Muscle layer of colon (tissue), 2 donors: ENCODE results near the gene PLEKHB2.
"Not testable (repeated sequence)": the region's sequence is repeated elsewhere in the genome, so short reads cannot be mapped to it uniquely, and the experiment has no call there.

Experiments
- H3K27ac ChIP-seq: one replicate; pipeline ENCODE4 v1.7.0; 2013; ENCODE audit warnings: low read depth, mild to moderate bottlenecking, low read length, moderate library complexity
- H3K27me3 ChIP-seq, 2 donors: one replicate each; pipeline ENCODE4 v1.7.0; 2013; ENCODE audit warnings: low read length in 2 of 2, mild to moderate bottlenecking in 2 of 2; ENCODE audit not compliant: insufficient read depth in 2 of 2, control insufficient read depth in 1 of 2
- H3K36me3 ChIP-seq: one replicate; pipeline ENCODE4 v1.7.0; 2013; ENCODE audit warnings: mild to moderate bottlenecking, low read length; ENCODE audit not compliant: insufficient read depth
- H3K4me1 ChIP-seq: one replicate; pipeline ENCODE4 v1.7.0; 2013; ENCODE audit warnings: mild to moderate bottlenecking, low read length; ENCODE audit not compliant: insufficient read depth
- H3K4me3 ChIP-seq, 2 donors: one replicate each; pipeline ENCODE4 v1.7.0; 2013; ENCODE audit warnings: low read length in 2 of 2, low read depth in 1 of 2, mild to moderate bottlenecking in 1 of 2, moderate library complexity in 1 of 2
- H3K9ac ChIP-seq: one replicate; pipeline ENCODE4 v1.7.0; 2013; ENCODE audit warnings: low read length
- H3K9me3 ChIP-seq: one replicate; pipeline ENCODE4 v1.7.0; 2013; ENCODE audit warnings: mild to moderate bottlenecking, low read length
- donor health status: abdominal sarcoma.
- donor health status: Adenocarcinoma of cecum.

The PLEKHB2 gene, protein sequence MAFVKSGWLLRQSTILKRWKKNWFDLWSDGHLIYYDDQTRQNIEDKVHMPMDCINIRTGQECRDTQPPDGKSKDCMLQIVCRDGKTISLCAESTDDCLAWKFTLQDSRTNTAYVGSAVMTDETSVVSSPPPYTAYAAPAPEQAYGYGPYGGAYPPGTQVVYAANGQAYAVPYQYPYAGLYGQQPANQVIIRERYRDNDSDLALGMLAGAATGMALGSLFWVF

DNA sequence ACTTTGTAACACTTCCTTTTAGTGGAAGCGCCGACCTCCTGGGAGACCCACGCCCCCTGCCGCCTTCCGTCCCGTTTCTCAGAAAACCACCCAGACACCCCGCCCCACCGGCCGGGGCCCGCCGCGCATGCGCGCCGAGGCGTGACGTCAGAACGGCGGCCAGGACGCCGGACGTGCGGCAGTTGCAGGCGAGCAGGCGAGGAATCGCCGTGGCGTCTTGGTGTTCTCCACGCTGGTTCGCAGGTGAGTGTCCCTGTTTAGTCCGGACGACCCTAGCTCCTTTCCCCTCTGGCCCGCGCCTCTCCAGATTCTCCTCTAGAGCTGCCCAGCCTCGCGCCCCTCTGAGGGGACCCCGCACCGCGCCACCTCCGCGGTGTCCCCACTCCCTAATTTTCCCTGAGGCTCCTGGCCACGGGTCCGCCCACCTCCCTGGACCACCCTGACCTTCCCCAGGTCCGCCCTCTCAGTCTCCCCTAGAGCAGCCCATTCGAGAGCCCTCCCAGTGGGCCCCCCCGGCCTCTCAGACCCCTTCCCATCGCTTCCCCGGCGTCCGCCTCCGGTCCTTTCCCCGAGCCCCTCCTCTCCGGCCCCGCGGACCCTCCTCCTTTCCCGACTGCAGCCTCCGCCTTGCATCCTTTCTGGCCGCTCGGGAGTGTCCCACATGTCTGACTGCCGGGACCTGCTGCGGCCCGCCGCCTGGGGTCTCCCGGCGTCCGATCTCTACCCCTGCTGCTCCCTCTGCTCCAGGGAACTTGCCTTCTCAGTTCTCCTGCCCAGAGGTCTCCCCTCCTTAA is at the start of gene PLEKHB2:
Gene PLEKHB2 (plus strand): TSS at position 181 of the 794 bp plus-strand sequence. CDS start 15,606 bp downstream, outside the sequence.
- Histone ChIP-seq H3K9ac (peak within 1 kb of the TSS; percentile 76), H3K9me3 (no peaks in the 10 kb centered on the region), H3K36me3 (no peaks in the 10 kb centered on the region), H3K27ac (peak within 1 kb of the TSS; percentile 94), H3K4me3 (peak within 1 kb of the TSS; percentile 87 to 88), H3K27me3 (no peaks in the 10 kb centered on the region), H3K4me1 (peaks cover 23% of the 10 kb centered on the region)

- Histone ChIP-seq H3K27ac (no peak overlapping the region), H3K4me1 (peaks cover 20% of the 10 kb centered on the region), H3K9ac (no peak overlapping the region), H3K9me3 (no peaks in the 10 kb centered on the region), H3K27me3 (no peaks in the 10 kb centered on the region), H3K36me3 (peaks cover 40% of the 10 kb centered on the region), H3K4me3 (no peak overlapping the region)
Measured at GRCh38 chr2:131056204-131056931, 48.8 kb upstream of the PLEKHB2 start.

GRCh38 chr2:131056932-131057287 is 48.2 kb upstream of the PLEKHB2 start:
- H3K4me1 ChIP-seq = peaks cover 26% of the 10 kb centered on the region
- no peak overlapping the region for H3K4me3 ChIP-seq
- H3K36me3 ChIP-seq = peaks cover 34% of the 10 kb centered on the region
- H3K27ac ChIP-seq = no peak overlapping the region
- H3K27me3 ChIP-seq = no peaks in the 10 kb centered on the region
- H3K9me3 ChIP-seq = no peaks in the 10 kb centered on the region
- H3K9ac ChIP-seq = no peak overlapping the region

DNA sequence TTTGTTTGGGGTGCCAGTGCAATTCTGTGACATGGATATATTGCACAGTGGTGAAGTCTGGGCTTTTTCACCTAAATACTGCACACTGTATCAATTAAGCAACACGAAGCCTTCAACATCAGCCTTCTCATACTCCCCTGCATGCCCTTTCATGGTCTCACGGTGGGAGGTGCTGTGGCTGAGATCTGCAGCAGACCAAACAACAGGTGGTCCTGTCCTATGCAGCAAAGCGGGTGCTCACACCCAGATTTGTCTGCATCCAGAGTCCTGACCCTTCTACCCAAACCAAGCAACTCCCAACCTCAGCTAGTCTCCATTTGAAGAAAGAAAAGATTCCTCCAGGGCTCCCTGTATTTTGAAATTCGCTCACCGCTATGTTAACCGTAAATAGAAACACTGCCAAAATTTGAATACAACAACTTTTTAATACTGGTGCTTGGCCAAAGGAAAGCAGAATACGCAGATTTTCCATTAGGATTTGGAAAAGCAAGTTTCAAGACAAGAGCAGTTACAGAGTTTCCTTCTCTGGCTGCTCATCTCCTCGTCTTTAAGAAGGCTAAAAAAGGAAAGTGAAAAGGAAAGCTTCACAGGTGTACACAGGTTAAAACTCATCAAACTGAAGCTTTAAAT is 46.8 kb upstream of the PLEKHB2 start:
- peaks cover 20% of the 10 kb centered on the region for H3K36me3 ChIP-seq
- no peak overlapping the region for H3K4me3 ChIP-seq
- no peak overlapping the region for H3K27ac ChIP-seq
- H3K27me3 ChIP-seq = no peaks in the 10 kb centered on the region
- H3K9ac ChIP-seq = no peak overlapping the region
- peaks cover 28% of the 10 kb centered on the region for H3K4me1 ChIP-seq
- H3K9me3 ChIP-seq = no peaks in the 10 kb centered on the region

DNA sequence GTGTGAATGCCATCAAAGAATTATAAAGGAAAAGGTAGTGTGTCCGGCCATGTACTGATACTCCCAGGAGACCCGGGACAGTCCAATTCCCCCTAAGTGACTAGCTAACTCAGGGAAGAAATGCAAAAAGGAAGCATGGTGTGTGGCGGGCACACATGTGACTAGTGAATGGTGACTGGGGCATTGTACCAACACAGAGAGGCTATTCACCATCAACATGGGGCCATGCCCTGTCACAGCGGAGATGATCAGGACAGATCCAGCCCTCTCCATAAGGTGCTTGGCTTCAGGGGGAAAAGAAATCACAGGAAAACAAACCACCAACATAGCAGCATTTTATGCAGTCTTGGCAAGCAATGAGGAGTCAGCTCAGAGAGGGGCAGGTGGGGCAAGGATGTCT is 46.2 kb upstream of the PLEKHB2 start:
- no peak overlapping the region for H3K4me3 ChIP-seq
- no peak overlapping the region for H3K9ac ChIP-seq
- H3K36me3 ChIP-seq = peaks cover 16% of the 10 kb centered on the region
- peaks cover 28% of the 10 kb centered on the region for H3K4me1 ChIP-seq
- H3K27ac ChIP-seq = no peak overlapping the region
- H3K27me3 ChIP-seq = no peaks in the 10 kb centered on the region
- H3K9me3 ChIP-seq = no peaks in the 10 kb centered on the region

DNA sequence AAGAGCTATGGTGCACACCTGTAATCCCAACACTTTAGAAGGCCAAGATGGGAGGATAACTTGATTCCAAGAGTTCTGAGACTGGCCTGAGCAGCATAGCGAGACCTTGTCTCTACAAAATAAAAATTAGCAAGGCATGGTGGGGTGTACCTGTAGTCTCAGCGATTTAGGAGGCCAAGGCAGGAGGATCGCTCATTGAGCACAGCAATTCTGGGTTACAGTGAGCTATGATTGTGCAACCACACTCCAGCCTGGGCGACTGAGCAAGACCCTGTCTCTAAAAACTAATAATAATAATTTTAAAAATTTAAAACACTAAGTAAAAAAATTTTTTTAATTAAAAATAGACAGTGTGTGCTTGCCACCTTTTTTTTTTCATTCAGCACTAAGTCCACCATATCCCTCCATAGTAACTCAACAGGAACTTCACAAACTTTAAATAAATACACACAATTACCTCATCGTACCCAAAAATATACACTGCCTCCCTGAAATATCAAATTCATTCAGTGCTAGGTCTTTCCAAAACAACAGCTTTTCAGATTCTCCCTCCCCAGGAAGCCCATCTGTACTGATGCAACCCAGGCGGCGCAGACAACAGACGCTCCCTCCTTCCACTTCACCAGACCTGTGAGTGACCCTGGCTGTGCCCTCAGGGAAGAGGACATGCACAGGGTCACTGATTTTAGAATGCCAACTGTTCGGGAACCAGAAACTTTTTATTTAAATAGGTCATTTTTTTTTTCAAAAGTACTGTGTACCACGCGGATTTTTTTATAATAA is 41.4 kb upstream of the PLEKHB2 start:
- Histone ChIP-seq H3K4me3 (no peak overlapping the region), H3K36me3 (peaks cover 9% of the 10 kb centered on the region)

DNA sequence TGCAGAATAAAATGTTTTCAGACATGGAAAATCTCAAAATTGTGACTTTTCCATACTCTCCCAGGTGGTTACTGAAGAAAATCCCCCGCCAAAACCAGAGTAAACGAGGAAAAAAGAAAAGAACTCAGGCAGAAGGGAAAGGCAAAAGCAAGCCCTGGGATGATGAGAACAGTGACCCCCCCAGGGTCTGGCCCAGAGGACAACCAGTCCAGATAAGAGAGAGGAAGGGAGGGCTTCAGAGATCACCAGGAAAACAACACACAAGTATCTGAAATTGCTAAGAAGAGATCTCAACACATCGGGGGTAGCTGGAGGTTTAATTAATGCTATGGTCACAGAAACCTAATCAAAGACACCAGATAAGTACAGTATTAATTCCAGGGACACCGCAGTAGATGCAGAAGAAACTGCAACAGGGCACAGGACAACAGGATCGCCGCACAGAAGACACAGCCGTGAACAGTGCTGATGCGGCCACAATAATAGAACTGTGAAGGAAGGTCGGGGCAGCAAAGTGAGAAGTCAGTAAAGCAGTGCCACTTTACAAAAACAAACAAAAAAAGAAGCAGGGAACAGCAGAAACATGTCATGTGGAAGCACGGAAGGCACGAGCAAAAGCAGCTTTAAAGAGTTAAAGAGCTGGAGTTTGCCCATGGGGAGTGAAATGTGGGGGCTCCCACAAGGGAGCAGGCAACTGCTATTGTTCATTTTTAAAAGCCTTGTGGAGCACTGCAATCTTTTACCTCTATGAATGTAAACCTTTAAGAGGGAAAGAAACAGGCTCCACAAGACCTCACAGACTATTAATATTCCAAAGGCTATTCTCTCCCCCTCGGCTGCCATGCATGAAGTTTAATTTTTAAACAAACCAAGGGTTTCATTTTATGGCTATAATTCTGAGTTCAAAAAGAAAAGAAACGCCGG is 40.3 kb upstream of the PLEKHB2 start:
- H3K9me3 ChIP-seq = no peaks in the 10 kb centered on the region
- peaks cover 9% of the 10 kb centered on the region for H3K36me3 ChIP-seq

More for the DNA sequence above, 41.4 kb upstream of the PLEKHB2 start:
- no peak overlapping the region for H3K27ac ChIP-seq
- no peaks in the 10 kb centered on the region for H3K27me3 ChIP-seq
- H3K9me3 ChIP-seq = no peaks in the 10 kb centered on the region
- peaks cover 17% of the 10 kb centered on the region for H3K4me1 ChIP-seq
- no peak overlapping the region for H3K9ac ChIP-seq

GRCh38 chr2:131067465-131068125 is 37.5 kb upstream of the PLEKHB2 start:
- Histone ChIP-seq H3K4me3 (no peak overlapping the region), H3K27ac (no peak overlapping the region), H3K27me3 (no peaks in the 10 kb centered on the region), H3K4me1 (peaks cover 8% of the 10 kb centered on the region), H3K36me3 (peaks cover 28% of the 10 kb centered on the region), H3K9me3 (no peaks in the 10 kb centered on the region), H3K9ac (no peak overlapping the region)

More for the DNA sequence above, 40.3 kb upstream of the PLEKHB2 start:
- H3K9ac ChIP-seq = no peak overlapping the region
- peaks cover 17% of the 10 kb centered on the region for H3K4me1 ChIP-seq
- no peak overlapping the region for H3K27ac ChIP-seq
- no peaks in the 10 kb centered on the region for H3K27me3 ChIP-seq
- no peak overlapping the region for H3K4me3 ChIP-seq

- not testable (repeated sequence) for H3K27me3 ChIP-seq, H3K9ac ChIP-seq, H3K4me1 ChIP-seq, H3K9me3 ChIP-seq, H3K4me3 ChIP-seq, H3K27ac ChIP-seq
- peaks cover 28% of the 10 kb centered on the region for H3K36me3 ChIP-seq
Measured at GRCh38 chr2:131068172-131068571, 37.0 kb upstream of the PLEKHB2 start.

GRCh38 chr2:131075578-131075977 is 29.6 kb upstream of the PLEKHB2 start:
- not testable (repeated sequence) for H3K9ac ChIP-seq, H3K4me1 ChIP-seq, H3K27me3 ChIP-seq, H3K9me3 ChIP-seq, H3K4me3 ChIP-seq, H3K27ac ChIP-seq
- peaks cover 44% of the 10 kb centered on the region for H3K36me3 ChIP-seq
